ENCODE measurements around the gene L3MBTL4. TPM values are rescaled to one million over a fixed set of nuclear protein-coding genes. Genes with fewer than 3 reads are reported as not detected.

Gene L3MBTL4
- total RNA-seq, 1 experiment from 2014 or later: 10.6 TPM

GRCh38 chr18:5967007-5967406, 447.7 kb downstream of the L3MBTL4 start:
- Histone ChIP-seq H3K27ac (no peak overlapping the region), H3K4me3 (no peak overlapping the region), H3K4me1 (replicated peaks) (peaks cover 13% of the 10 kb centered on the region), H3K27me3 (replicated peaks) (no peaks in the 10 kb centered on the region), H3K36me3 (no peaks in the 10 kb centered on the region), H3K9me3 (replicated peaks) (no peaks in the 10 kb centered on the region)
- no peak for DNase-seq (ENCODE audit: low read depth in 1 of 2, low spot score in 2 of 2)

DNA sequence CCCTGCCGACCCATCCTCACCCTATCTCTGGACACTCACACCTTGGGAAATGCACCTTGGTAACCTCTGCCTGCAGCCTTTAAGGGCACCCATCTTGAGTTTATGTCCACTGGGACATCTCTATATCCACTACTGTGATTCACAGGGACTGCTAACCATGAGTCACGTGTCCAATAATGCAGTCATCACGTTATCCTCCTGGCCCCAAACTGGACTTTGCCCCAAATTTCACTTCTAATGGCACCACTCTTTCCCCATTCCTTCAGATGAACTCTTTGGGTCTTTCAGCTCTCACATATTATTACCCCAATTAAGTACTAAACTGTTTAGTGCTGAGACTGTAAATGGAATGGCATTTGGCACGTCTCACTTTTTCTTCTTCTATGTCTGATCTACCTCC, 448.2 kb downstream of the L3MBTL4 start:
- H3K4me3 ChIP-seq: no peak overlapping the region
- DNase-seq (ENCODE audit: low read depth in 1 of 2, low spot score in 2 of 2): no peak
- no peaks in the 10 kb centered on the region for H3K27me3 ChIP-seq (replicated peaks)
- peaks cover 18% of the 10 kb centered on the region for H3K4me1 ChIP-seq (replicated peaks)
- H3K27ac ChIP-seq: no peak overlapping the region
- H3K36me3 ChIP-seq: no peaks in the 10 kb centered on the region
- H3K9me3 ChIP-seq (replicated peaks): no peaks in the 10 kb centered on the region

GRCh38 chr18:5964996-5965395, 449.7 kb downstream of the L3MBTL4 start:
- no peak for DNase-seq (ENCODE audit: low read depth in 1 of 2, low spot score in 2 of 2)

DNA sequence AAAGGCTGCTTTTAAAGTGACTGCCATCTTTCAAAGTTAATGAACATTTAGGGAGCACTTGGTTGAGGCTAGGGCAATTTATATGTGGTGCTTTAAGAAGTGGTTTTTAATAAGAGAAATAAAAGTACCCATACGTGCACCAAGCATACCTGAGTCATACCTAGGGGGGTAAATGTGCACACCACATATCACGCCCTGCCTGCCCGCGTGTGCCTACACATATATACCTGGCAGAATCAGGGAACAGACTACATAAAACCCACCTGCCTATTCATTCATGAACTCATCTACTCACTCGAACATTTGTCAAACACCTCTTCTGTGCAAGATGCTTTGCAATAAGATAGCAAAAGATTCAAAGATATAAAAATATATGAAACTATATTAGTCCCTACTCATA, 450.1 kb downstream of the L3MBTL4 start:
- Histone ChIP-seq H3K27ac (no peak overlapping the region), H3K36me3 (no peaks in the 10 kb centered on the region), H3K4me1 (replicated peaks) (peaks cover 19% of the 10 kb centered on the region), H3K27me3 (replicated peaks) (no peaks in the 10 kb centered on the region), H3K4me3 (no peak overlapping the region), H3K9me3 (replicated peaks) (no peaks in the 10 kb centered on the region)
- no peak for DNase-seq (ENCODE audit: low read depth in 1 of 2, low spot score in 2 of 2)

More at GRCh38 chr18:5964996-5965395, 449.7 kb downstream of the L3MBTL4 start:
- H3K9me3 ChIP-seq (replicated peaks): no peaks in the 10 kb centered on the region
- H3K4me3 ChIP-seq: no peak overlapping the region
- no peaks in the 10 kb centered on the region for H3K36me3 ChIP-seq
- H3K27me3 ChIP-seq (replicated peaks): no peaks in the 10 kb centered on the region
- peaks cover 21% of the 10 kb centered on the region for H3K4me1 ChIP-seq (replicated peaks)
- H3K27ac ChIP-seq: no peak overlapping the region

DNA sequence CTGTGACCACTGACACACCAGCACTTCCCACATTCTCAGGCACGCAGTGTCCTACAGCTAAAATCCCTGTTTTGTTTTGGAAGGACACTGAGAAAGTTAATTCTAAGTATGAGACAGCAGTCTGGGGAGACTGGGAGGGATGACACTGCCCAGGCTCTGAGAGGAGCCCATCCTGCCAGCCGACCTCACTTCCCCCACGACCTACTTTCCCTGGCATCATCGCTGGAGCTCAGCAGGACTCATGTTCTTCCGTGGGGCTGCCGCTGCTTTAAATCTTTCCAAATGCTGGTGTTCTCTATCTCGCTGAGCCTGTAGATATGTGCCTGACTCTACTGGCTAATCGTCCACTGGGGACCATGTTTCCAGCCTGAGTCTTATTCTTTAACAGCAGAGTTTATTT, 450.6 kb downstream of the L3MBTL4 start:
- Histone ChIP-seq H3K27me3 (replicated peaks) (no peaks in the 10 kb centered on the region), H3K4me1 (replicated peaks) (peaks cover 19% of the 10 kb centered on the region), H3K36me3 (no peaks in the 10 kb centered on the region), H3K9me3 (replicated peaks) (no peaks in the 10 kb centered on the region), H3K4me3 (no peak overlapping the region), H3K27ac (no peak overlapping the region)
- no peak for DNase-seq (ENCODE audit: low read depth in 1 of 2, low spot score in 2 of 2)

GRCh38 chr18:5963267-5963666, 451.4 kb downstream of the L3MBTL4 start:
- Histone ChIP-seq H3K4me1 (replicated peaks) (peaks cover 19% of the 10 kb centered on the region), H3K36me3 (no peaks in the 10 kb centered on the region), H3K9me3 (replicated peaks) (no peaks in the 10 kb centered on the region), H3K27me3 (replicated peaks) (no peaks in the 10 kb centered on the region), H3K4me3 (no peak overlapping the region), H3K27ac (no peak overlapping the region)
- DNase-seq (ENCODE audit: low read depth in 1 of 2, low spot score in 2 of 2): no peak

DNA sequence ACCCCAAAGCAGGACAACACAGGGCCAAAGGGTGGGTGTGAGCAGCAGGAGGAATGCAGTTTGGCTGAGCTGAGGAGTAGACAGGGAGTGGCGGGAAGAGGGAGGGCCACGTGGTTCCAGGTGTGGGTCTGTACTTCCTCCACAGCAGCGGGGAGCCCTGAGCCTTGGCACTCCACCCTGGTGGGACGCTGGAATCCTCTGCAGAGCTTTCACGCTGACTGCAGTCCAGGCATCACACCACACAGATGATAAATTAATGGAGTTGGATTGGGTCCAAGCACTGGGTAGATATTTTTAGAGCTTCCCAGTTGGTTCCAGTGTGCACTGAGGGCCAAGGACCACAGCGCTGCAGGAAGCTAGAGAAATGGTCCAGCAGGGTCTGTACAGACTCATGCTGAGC, 452.3 kb downstream of the L3MBTL4 start:
- Histone ChIP-seq H3K27me3 (replicated peaks) (no peaks in the 10 kb centered on the region), H3K36me3 (no peaks in the 10 kb centered on the region), H3K9me3 (replicated peaks) (no peaks in the 10 kb centered on the region), H3K27ac (no peak overlapping the region), H3K4me3 (no peak overlapping the region), H3K4me1 (replicated peaks) (peaks cover 19% of the 10 kb centered on the region)
- no peak for DNase-seq (ENCODE audit: low read depth in 1 of 2, low spot score in 2 of 2)

- H3K27me3 ChIP-seq (replicated peaks): no peaks in the 10 kb centered on the region
- H3K4me3 ChIP-seq: no peak overlapping the region
- no peaks in the 10 kb centered on the region for H3K9me3 ChIP-seq (replicated peaks)
- no peak for DNase-seq (ENCODE audit: low read depth in 1 of 2, low spot score in 2 of 2)
- no peak overlapping the region for H3K27ac ChIP-seq
- peaks cover 19% of the 10 kb centered on the region for H3K4me1 ChIP-seq (replicated peaks)
- H3K36me3 ChIP-seq: no peaks in the 10 kb centered on the region
Measured at GRCh38 chr18:5961828-5962150, 452.9 kb downstream of the L3MBTL4 start.

DNA sequence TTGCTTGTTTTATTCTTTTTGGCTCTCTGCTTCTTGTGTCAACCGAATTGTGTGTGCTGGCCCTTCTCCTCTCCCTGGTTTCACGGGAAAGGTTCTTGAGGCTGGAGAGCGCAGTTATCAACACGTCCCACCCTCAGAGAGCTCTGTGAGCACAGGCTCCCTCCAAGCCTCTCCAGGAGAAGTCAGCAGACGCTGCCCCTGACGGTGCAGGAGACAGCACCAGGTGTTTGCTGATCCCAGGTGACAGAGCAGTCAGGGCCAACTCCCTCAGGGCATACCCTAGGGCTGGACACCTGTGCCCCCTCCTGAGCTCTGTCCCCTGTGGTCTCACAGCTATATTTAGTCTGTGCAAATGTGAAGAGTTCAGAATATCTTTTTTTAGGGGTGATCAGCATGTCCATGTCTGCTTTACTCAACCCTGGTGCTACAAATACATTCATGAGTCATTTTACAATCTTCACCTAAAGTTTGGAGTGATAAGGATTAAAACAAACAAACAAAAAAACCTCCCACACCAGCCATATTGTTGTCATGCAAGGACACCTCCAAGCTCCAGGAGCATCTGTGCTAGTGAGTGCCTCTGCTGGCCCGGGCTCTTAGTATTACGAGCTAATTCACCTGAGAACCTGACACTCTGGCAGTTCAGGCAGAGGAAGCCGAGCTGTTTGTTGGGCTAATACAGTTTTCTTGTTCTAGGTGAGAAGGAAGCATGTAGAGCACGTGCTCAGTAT, 453.4 kb downstream of the L3MBTL4 start:
- no peak overlapping the region for H3K27ac ChIP-seq
- H3K9me3 ChIP-seq (replicated peaks): no peaks in the 10 kb centered on the region
- H3K27me3 ChIP-seq (replicated peaks): no peaks in the 10 kb centered on the region
- H3K36me3 ChIP-seq: no peaks in the 10 kb centered on the region
- DNase-seq (ENCODE audit: low read depth in 1 of 2, low spot score in 2 of 2): peak in 1 of 2 experiments; percentile 39
- H3K4me3 ChIP-seq: no peak overlapping the region
- peaks cover 25% of the 10 kb centered on the region for H3K4me1 ChIP-seq (replicated peaks)

GRCh38 chr18:5958822-5959221, 455.9 kb downstream of the L3MBTL4 start:
- Histone ChIP-seq H3K27ac (no peak overlapping the region), H3K4me3 (no peak overlapping the region), H3K9me3 (replicated peaks) (no peaks in the 10 kb centered on the region), H3K27me3 (replicated peaks) (no peaks in the 10 kb centered on the region), H3K36me3 (no peaks in the 10 kb centered on the region), H3K4me1 (replicated peaks) (peaks cover 37% of the 10 kb centered on the region)
- no peak for DNase-seq (ENCODE audit: low read depth in 1 of 2, low spot score in 2 of 2)

DNA sequence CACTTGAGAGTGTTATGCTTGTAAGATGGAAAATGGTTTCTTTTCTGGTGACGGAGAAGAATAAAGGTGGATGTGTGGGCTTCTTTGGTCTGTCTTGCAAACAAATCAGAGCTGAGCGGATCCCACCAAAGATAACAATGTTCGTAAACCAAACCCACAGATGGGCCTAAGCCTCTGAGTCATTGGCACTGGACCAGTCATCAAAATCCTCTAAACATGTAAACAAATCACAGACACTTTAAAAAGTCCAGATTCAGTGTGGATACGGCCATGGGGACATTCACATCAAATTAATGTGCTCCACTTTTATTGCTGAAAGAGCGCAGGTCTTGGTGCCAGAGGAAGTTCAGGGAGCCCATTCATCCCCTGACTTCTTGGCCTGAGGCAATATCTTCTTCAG, 458.9 kb downstream of the L3MBTL4 start:
- no peaks in the 10 kb centered on the region for H3K27me3 ChIP-seq (replicated peaks)
- H3K4me1 ChIP-seq (replicated peaks): peaks cover 18% of the 10 kb centered on the region
- H3K27ac ChIP-seq: no peak overlapping the region
- no peaks in the 10 kb centered on the region for H3K9me3 ChIP-seq (replicated peaks)
- H3K4me3 ChIP-seq: no peak overlapping the region
- no peaks in the 10 kb centered on the region for H3K36me3 ChIP-seq
- peak; percentile 72 to 76 for DNase-seq (ENCODE audit: low read depth in 1 of 2, low spot score in 2 of 2)

DNA sequence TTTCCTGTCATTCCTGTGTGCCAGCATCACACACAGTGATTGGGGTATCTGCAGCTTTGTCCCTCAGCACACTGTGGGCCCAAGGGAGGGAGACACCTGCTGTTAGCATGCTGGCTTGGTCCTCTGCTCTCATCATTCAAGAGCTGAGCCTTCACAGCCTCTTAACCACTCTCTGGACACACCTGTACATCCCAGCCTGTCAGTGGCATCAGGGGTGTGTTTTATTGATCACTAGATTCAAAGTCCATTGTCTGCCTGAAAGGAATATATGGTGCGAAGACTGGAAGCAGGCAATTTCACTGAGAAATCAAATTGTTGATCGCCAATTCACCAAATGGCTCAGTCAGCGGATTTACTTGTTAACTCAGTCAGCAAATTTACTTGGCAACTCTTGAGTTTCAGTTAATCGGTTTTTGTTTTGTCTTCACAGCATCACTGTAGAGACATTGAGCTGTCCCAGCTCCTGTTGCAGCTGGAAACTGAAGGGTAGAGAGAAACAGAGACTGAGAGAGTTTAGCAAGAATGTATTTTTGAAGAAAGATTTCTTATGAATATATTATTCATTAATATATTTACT, 463.1 kb downstream of the L3MBTL4 start:
- Histone ChIP-seq H3K4me1 (replicated peaks) (peaks cover 16% of the 10 kb centered on the region), H3K4me3 (no peak overlapping the region), H3K36me3 (no peaks in the 10 kb centered on the region), H3K27me3 (replicated peaks) (0 out of 2 replicates have a peak, but pooled peaks cover 10% of the 10 kb centered on the region), H3K9me3 (replicated peaks) (no peaks in the 10 kb centered on the region), H3K27ac (no peak overlapping the region)
- no peak for DNase-seq (ENCODE audit: low read depth in 1 of 2, low spot score in 2 of 2)

GRCh38 chr18:5948781-5949180, 465.9 kb downstream of the L3MBTL4 start:
- Histone ChIP-seq H3K36me3 (no peaks in the 10 kb centered on the region), H3K4me1 (replicated peaks) (peaks cover 2% of the 10 kb centered on the region), H3K27me3 (replicated peaks) (0 out of 2 replicates have a peak, but pooled peaks cover 10% of the 10 kb centered on the region), H3K9me3 (replicated peaks) (no peaks in the 10 kb centered on the region), H3K27ac (no peak overlapping the region), H3K4me3 (no peak overlapping the region)
- DNase-seq (ENCODE audit: low read depth in 1 of 2, low spot score in 2 of 2): no peak

GRCh38 chr18:5948237-5948636, 466.5 kb downstream of the L3MBTL4 start:
- no peak for DNase-seq (ENCODE audit: low read depth in 1 of 2, low spot score in 2 of 2)
- Histone ChIP-seq H3K36me3 (no peaks in the 10 kb centered on the region), H3K27ac (no peak overlapping the region), H3K9me3 (replicated peaks) (no peaks in the 10 kb centered on the region), H3K4me3 (no peak overlapping the region), H3K27me3 (replicated peaks) (0 out of 2 replicates have a peak, but pooled peaks cover 10% of the 10 kb centered on the region), H3K4me1 (replicated peaks) (peaks cover 5% of the 10 kb centered on the region)
